SK-N-SH (cell line): ENCODE results near the gene CBX8. TPM values are rescaled to one million over a fixed set of nuclear protein-coding genes. Genes with fewer than 3 reads are reported as not detected.

ENCODE experiments used
- CTCF ChIA-PET: fragments of 300-600, 350-600 bp; formaldehyde crosslinking; extraction: SDS; loops from one replicate; lab custom pipeline; 2021; lab: Yijun Ruan, JAX
- POLR2A ChIA-PET: fragments of 350-600 bp; sonication (Branson Sonifier 250); formaldehyde crosslinking; extraction: SDS; loops from one replicate; lab custom pipeline; 2020; ENCODE audit warnings: antibody characterized with exemption, inconsistent platforms; lab: Yijun Ruan, JAX
- DNase-seq: peaks from one replicate; pipeline ENCODE4 v3.0.0; 2012
- H2AFZ ChIP-seq: fragments of 200-600 bp; sonication (generic); 2 replicates; pipeline ENCODE4 v1.8.1; 2016; ENCODE audit warnings: antibody characterized with exemption, mild to moderate bottlenecking, low read depth
- H3F3A ChIP-seq: fragments of 200-600 bp; sonication (generic); replicated peaks from 2 replicates; pipeline ENCODE3; 2016; ENCODE audit warnings: antibody characterized with exemption, mild to moderate bottlenecking; ENCODE audit not compliant: insufficient read depth
- H3K27ac ChIP-seq, 2 experiments: fragments of 200-500 bp in 1 of 2; fragments of 200-600 bp in 1 of 2; sonication (Bioruptor generic) in 1 of 2; sonication (generic), shearing (Covaris generic) in 1 of 2; 2 replicates each; pipeline versions ENCODE4 v1.5.1 to v1.6.1; 2014 to 2016; ENCODE audit warnings: low read depth in 2 of 2, inconsistent platforms in 1 of 2, low read length in 1 of 2, mild to moderate bottlenecking in 1 of 2, mixed read lengths in 1 of 2
- H3K27me3 ChIP-seq: fragments of 200-600 bp; sonication (generic), shearing (Covaris generic); 2 replicates; pipeline ENCODE4 v1.6.1; 2016; ENCODE audit warnings: mixed run types; ENCODE audit not compliant: insufficient read depth
- H3K36me3 ChIP-seq, 2 experiments: fragments of 200-500 bp in 1 of 2; fragments of 200-600 bp in 1 of 2; sonication (Bioruptor generic) in 1 of 2; sonication (generic) in 1 of 2; replicated peaks in 1 of 2; 2 replicates each; pipeline versions ENCODE3 to v1.5.1; 2014 to 2016; ENCODE audit warnings: low read length in 1 of 2, mild to moderate bottlenecking in 1 of 2; ENCODE audit not compliant: insufficient read depth in 2 of 2, control insufficient read depth in 1 of 2
- H3K4me1 ChIP-seq, 2 experiments: fragments of 200-500 bp in 1 of 2; fragments of 200-600 bp in 1 of 2; sonication (Bioruptor generic) in 1 of 2; sonication (generic), shearing (Covaris generic) in 1 of 2; 2 replicates each; pipeline versions ENCODE4 v1.5.1 to v1.6.1; 2014 to 2016; ENCODE audit warnings: low read depth in 1 of 2, low read length in 1 of 2, mixed run types in 1 of 2; ENCODE audit not compliant: insufficient read depth in 2 of 2, control insufficient read depth in 1 of 2
- H3K4me2 ChIP-seq: fragments of 200-600 bp; sonication (generic), shearing (Covaris generic); 2 replicates; pipeline ENCODE4 v1.6.1; 2017; ENCODE audit warnings: mixed run types
- H3K4me3 ChIP-seq, 2 experiments: fragments of 200-500 bp in 1 of 2; fragments of 200-600 bp in 1 of 2; sonication (Bioruptor generic) in 1 of 2; sonication (generic), shearing (Covaris generic) in 1 of 2; 2 replicates each; pipeline versions ENCODE4 v1.5.1 to v1.8.1; 2014 to 2016; ENCODE audit warnings: low read depth in 2 of 2, inconsistent platforms in 1 of 2, low read length in 1 of 2, mild to moderate bottlenecking in 1 of 2, mixed read lengths in 1 of 2, moderate library complexity in 1 of 2
- H3K79me2 ChIP-seq: fragments of 200-600 bp; sonication (generic); 2 replicates; pipeline ENCODE4 v1.8.1; 2017; ENCODE audit warnings: mild to moderate bottlenecking; ENCODE audit not compliant: insufficient read depth
- H3K9ac ChIP-seq: fragments of 200-600 bp; sonication (generic); 2 replicates; pipeline ENCODE4 v1.6.1; 2017; ENCODE audit warnings: mixed run types
- H3K9me2 ChIP-seq: fragments of 200-600 bp; sonication (generic); 2 replicates; pipeline ENCODE4 v1.6.1; 2017; ENCODE audit warnings: mixed run types
- H3K9me3 ChIP-seq: fragments of 200-600 bp; sonication (generic); 2 replicates; pipeline ENCODE4 v1.6.1; 2017; ENCODE audit warnings: mixed run types, mild to moderate bottlenecking, moderate library complexity
- H4K20me1 ChIP-seq: fragments of 200-600 bp; sonication (generic); 2 replicates; pipeline ENCODE4 v1.6.1; 2017; ENCODE audit warnings: mild to moderate bottlenecking, mixed run types; ENCODE audit not compliant: insufficient read depth
- CHD2 ChIP-seq: fragments of 150-350 bp; IDR thresholded peaks from 2 replicates; pipeline ENCODE4 v1.6.1; 2018; ENCODE audit warnings: low read length; ENCODE audit not compliant: partially characterized antibody
- ELF1 ChIP-seq: IDR thresholded peaks from 2 replicates; pipeline ENCODE4 v1.4.0; 2012
- FOSL2 ChIP-seq: IDR thresholded peaks from 2 replicates; pipeline ENCODE4 v1.4.0; 2012; ENCODE audit warnings: low read depth, mild to moderate bottlenecking, moderate library complexity, borderline replicate concordance
- JUND ChIP-seq: IDR thresholded peaks from 2 replicates; pipeline ENCODE4 v1.4.0; 2012
- RCOR1 ChIP-seq: fragments of 150-350 bp; IDR thresholded peaks from 2 replicates; pipeline ENCODE4 v1.6.1; 2017; ENCODE audit warnings: antibody characterized with exemption, low read length
- SIN3A ChIP-seq: IDR thresholded peaks from 2 replicates; pipeline ENCODE4 v1.6.1; 2012; ENCODE audit warnings: low read depth, mild to moderate bottlenecking, low read length, moderate library complexity, borderline replicate concordance
- TAF1 ChIP-seq: IDR thresholded peaks from 2 replicates; pipeline ENCODE4 v1.6.1; 2012; ENCODE audit warnings: low read depth, mild to moderate bottlenecking, low read length, moderate library complexity, borderline replicate concordance
- TCF12 ChIP-seq: IDR thresholded peaks from 2 replicates; pipeline ENCODE4 v1.4.0; 2012
- WGBS: methylation state at CpG from one replicate; pipeline ENCODE4 v1.1.6; 2017; ENCODE audit warnings: low lambda C conversion rate; 5-methylcytosine and 5-hydroxymethylcytosine counted together
- polyA plus RNA-seq, 3 experiments: library from polyadenylated mRNA; depleted of rRNA; stranded (reverse); fragments of >200 nt; gene quantifications; 2 replicates each; pipeline ENCODE4 v1.2.3, GENCODE V29; 2012
- TF ChIP-seq, protein P1 (sequence below): IDR thresholded peaks from 2 replicates; pipeline ENCODE4 v1.4.0; 2012; ENCODE audit warnings: low read depth, borderline replicate concordance
- TF ChIP-seq, protein P2 (sequence below): fragments of 150-350 bp; IDR thresholded peaks from 2 replicates; pipeline ENCODE4 v1.6.1; 2017; ENCODE audit warnings: antibody characterized with exemption, low read length, low read depth, borderline replicate concordance
- TF ChIP-seq, protein P3 (sequence below): IDR thresholded peaks from 2 replicates; pipeline ENCODE4 v1.4.0; 2012; ENCODE audit warnings: low read depth, borderline replicate concordance
- TF ChIP-seq, protein P4 (sequence below): IDR thresholded peaks from 2 replicates; pipeline ENCODE4 v1.6.1; 2012; ENCODE audit warnings: mild to moderate bottlenecking, low read depth, low read length, moderate library complexity

Gene CBX8
- polyA plus RNA-seq, 1 of the 3 experiments (the other 2 are of a cell fraction): 2.9 TPM

DNA sequence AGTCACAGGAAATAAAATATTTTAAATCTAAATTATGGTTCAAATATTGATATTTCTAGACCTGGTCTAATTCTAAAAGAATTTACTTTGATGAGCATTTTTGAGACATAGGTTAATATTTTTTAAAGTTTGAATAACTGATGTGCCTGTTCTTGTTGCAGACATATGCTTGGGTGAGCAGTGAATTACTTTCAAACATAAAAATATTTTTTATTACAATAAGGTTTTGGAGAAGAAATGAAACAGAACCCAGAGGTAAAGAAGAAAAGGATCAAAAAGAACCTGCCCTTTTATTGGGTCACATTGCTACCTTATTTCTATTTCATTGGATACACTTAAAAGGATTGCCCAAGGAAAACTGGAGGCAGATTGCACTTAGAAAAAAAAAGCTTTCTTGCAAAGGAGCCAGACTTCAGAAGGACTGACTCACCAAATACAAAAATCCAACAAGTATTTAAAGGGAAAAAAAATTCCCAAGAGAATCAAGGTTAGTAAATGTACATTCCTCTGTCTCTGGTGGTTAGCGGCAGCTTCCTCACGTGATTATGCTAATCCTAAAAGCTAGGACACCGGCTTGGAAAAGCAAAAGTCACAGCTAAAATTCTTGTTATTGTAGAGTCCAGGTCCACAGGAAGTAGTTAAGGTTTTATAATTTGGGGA, 47.6 kb downstream of the CBX8 start:
- Histone ChIP-seq H3K79me2 (no peaks in the 10 kb centered on the region), H3K4me3 (no peak overlapping the region), H3K9me2 (no peaks in the 10 kb centered on the region), H3K27ac (no peak overlapping the region), H3F3A (peaks cover 16% of the 10 kb centered on the region), H3K4me2 (no peak overlapping the region), H2AFZ (no peak overlapping the region), H3K4me1 (peaks cover 0 to 6% of the 10 kb centered on the region in 2 experiments; a peak in 1 of 4 replicates), H3K27me3 (peaks cover 22% of the 10 kb centered on the region), H3K9me3 (no peaks in the 10 kb centered on the region), H3K36me3 (no peaks in the 10 kb centered on the region), H3K9ac (no peak overlapping the region), H4K20me1 (no peaks in the 10 kb centered on the region)
- DNase-seq: no peak
- 33% methylated on average over 3 of the region's 3 CpGs for WGBS
- CTCF ChIA-PET: interaction anchor here (1.3 to 1.7 kb wide), 5 partner anchors 9 to 86 kb away, joined by 3 to 13 read pairs (median 5); partner anchors contain the start of gene CBX2
- POLR2A ChIA-PET: no interaction called here
- TF ChIP-seq SIN3A (no peak), FOSL2 (peak; percentile 43; the same call in 1 of the 2 replicates)
- TF ChIP-seq, protein P1, sequence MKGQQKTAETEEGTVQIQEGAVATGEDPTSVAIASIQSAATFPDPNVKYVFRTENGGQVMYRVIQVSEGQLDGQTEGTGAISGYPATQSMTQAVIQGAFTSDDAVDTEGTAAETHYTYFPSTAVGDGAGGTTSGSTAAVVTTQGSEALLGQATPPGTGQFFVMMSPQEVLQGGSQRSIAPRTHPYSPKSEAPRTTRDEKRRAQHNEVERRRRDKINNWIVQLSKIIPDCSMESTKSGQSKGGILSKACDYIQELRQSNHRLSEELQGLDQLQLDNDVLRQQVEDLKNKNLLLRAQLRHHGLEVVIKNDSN: peak; percentile 66; the same call in 1 of the 2 replicates

DNA sequence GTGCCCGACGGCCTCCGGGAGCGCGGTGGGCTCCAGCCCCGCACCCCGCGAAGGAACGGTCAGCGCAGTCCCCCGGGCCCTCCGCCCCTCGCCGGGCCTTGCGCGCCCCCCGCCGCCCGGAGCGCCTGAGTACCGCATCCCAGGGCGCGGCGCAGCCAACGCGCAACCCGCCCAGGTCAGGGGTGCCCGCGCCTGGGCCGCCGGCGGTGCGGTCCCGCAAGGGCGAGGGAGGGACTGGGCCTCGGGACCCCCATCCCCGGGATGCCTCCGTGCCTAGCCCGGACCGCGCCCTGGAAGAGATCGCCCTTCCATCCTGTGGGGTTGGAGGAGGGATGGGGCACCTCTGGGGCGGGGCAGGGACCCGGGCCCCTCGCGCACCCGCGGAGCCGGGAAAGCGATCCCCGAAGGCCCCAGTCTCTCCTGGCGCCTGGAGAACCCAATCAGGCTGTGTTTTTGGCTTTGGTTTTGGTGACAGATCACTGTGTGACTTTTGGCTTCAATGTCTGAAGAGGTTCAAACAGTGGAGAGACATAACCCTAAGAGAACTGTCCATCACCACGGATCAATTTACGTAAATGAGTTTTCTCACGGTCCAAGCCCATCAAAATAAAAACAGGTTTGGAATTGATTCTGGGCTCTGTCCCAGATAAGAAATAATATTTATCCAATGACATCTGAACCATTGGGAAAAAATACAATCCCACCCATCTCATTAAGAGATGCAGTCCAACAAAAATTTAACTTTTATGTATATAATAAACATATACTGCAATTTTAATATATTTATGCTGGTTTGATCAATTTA, 48.4 kb downstream of the CBX8 start:
- Histone ChIP-seq H3K4me2 (peak overlapping the region; percentile 70), H3K9ac (no peak overlapping the region), H3K4me1 (peaks cover 0 to 6% of the 10 kb centered on the region in 2 experiments; a peak in 1 of 4 replicates), H3K9me3 (no peaks in the 10 kb centered on the region), H3K9me2 (no peaks in the 10 kb centered on the region), H3K27me3 (peaks cover 22% of the 10 kb centered on the region), H3K27ac (no peak overlapping the region), H3F3A (peaks cover 19% of the 10 kb centered on the region), H3K36me3 (no peaks in the 10 kb centered on the region)
- DNase-seq: peak; percentile 82
- WGBS: 68% methylated on average over 4 of the region's 55 CpGs
- CTCF ChIA-PET: interaction anchor here (1.4 to 1.6 kb wide), 2 partner anchors 8 to 26 kb away, joined by 4 to 13 read pairs; no protein-coding TSS in a partner anchor
- TF ChIP-seq SIN3A: no peak
- TF ChIP-seq, protein P2, sequence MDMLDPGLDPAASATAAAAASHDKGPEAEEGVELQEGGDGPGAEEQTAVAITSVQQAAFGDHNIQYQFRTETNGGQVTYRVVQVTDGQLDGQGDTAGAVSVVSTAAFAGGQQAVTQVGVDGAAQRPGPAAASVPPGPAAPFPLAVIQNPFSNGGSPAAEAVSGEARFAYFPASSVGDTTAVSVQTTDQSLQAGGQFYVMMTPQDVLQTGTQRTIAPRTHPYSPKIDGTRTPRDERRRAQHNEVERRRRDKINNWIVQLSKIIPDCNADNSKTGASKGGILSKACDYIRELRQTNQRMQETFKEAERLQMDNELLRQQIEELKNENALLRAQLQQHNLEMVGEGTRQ: no peak
- TF ChIP-seq CHD2: no peak
- TF ChIP-seq ELF1: no peak
- TF ChIP-seq JUND: no peak
- TF ChIP-seq, protein P3, sequence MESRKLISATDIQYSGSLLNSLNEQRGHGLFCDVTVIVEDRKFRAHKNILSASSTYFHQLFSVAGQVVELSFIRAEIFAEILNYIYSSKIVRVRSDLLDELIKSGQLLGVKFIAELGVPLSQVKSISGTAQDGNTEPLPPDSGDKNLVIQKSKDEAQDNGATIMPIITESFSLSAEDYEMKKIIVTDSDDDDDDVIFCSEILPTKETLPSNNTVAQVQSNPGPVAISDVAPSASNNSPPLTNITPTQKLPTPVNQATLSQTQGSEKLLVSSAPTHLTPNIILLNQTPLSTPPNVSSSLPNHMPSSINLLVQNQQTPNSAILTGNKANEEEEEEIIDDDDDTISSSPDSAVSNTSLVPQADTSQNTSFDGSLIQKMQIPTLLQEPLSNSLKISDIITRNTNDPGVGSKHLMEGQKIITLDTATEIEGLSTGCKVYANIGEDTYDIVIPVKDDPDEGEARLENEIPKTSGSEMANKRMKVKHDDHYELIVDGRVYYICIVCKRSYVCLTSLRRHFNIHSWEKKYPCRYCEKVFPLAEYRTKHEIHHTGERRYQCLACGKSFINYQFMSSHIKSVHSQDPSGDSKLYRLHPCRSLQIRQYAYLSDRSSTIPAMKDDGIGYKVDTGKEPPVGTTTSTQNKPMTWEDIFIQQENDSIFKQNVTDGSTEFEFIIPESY: no peak
- TF ChIP-seq RCOR1: no peak
- TF ChIP-seq TAF1: no peak
- TF ChIP-seq, protein P4, sequence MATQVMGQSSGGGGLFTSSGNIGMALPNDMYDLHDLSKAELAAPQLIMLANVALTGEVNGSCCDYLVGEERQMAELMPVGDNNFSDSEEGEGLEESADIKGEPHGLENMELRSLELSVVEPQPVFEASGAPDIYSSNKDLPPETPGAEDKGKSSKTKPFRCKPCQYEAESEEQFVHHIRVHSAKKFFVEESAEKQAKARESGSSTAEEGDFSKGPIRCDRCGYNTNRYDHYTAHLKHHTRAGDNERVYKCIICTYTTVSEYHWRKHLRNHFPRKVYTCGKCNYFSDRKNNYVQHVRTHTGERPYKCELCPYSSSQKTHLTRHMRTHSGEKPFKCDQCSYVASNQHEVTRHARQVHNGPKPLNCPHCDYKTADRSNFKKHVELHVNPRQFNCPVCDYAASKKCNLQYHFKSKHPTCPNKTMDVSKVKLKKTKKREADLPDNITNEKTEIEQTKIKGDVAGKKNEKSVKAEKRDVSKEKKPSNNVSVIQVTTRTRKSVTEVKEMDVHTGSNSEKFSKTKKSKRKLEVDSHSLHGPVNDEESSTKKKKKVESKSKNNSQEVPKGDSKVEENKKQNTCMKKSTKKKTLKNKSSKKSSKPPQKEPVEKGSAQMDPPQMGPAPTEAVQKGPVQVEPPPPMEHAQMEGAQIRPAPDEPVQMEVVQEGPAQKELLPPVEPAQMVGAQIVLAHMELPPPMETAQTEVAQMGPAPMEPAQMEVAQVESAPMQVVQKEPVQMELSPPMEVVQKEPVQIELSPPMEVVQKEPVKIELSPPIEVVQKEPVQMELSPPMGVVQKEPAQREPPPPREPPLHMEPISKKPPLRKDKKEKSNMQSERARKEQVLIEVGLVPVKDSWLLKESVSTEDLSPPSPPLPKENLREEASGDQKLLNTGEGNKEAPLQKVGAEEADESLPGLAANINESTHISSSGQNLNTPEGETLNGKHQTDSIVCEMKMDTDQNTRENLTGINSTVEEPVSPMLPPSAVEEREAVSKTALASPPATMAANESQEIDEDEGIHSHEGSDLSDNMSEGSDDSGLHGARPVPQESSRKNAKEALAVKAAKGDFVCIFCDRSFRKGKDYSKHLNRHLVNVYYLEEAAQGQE: no peak
- TF ChIP-seq TCF12: no peak
- TF ChIP-seq, all 33 proteins: peak for 0
- H4K20me1 ChIP-seq: no peaks in the 10 kb centered on the region
- POLR2A ChIA-PET: no interaction called here
- H3K4me3 ChIP-seq: peak overlapping the region in 1 of 2 experiments; percentile 32; a peak in 2 of 4 replicates
- no peak overlapping the region for H2AFZ ChIP-seq
- H3K79me2 ChIP-seq: no peaks in the 10 kb centered on the region
